HL-60/S4 (cell line): ENCODE measurements around the gene SLC13A2.
"Not testable (repeated sequence)": the region's sequence is repeated elsewhere in the genome, so short reads cannot be mapped to it uniquely, and the experiment has no call there.

Experiments used
- in situ Hi-C: fragments of 300-500 bp; cut with MboI; formaldehyde crosslinking; loops from 2 replicates; pipeline ENCODE4 v1.14.3; 2022; ENCODE audit warnings: low sequenced_read_pairs

Gene SLC13A2

GRCh38 chr17:28473542-28473941, at the start of gene SLC13A2:
TSS of gene SLC13A2 (plus strand) at chr17:28473644. CDS start at chr17:28473713, 69 bp downstream.
- in situ Hi-C loops, result no loop called here

GRCh38 chr17:28425206-28425605, 48.2 kb upstream of the SLC13A2 start:
- in situ Hi-C loops, result no loop called here

DNA sequence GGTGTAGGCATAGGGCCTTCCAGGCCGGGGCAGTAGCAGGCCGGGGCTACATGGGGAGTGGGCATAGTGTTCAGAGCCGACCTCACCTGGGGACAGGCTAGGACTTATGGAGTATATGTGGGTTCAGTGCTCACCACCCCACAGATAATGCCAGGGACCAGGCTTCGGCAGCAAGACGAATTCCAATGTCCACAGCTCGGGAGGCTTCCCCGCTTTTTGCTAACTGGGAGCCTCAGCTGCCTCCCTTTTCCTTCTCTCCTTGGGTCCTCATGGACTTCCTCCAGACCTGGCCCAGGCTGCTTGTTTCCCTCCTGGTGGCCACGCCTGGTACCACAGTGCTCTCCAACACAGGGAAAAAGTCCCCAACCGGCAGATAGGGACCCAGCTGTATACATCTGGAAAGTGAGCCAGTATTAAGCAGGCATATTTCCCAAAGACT, 47.3 kb upstream of the SLC13A2 start:
- in situ Hi-C loops, result no loop called here

GRCh38 chr17:28427371-28427770, 46.1 kb upstream of the SLC13A2 start:
- in situ Hi-C loops, result no loop called here

DNA sequence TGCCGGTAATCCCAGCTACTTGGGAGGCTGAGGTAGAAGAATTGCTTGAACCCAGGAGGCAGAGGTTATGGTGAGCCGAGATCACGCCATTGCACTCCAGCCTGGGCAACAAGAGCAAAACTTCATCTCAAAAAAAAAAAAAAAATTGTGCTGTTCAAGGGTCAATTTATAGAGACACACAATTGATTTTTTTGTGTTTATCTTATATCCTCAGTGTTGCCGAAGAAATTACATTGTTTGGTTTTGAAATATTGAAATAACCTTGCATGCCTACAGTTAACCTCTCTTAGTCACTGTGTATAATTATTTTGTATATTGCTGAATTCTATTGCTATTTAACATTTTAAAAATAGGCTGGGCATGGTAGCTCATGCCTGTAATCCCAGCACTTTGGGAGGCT, 45.5 kb upstream of the SLC13A2 start:
- in situ Hi-C loops, result not testable (repeated sequence)

DNA sequence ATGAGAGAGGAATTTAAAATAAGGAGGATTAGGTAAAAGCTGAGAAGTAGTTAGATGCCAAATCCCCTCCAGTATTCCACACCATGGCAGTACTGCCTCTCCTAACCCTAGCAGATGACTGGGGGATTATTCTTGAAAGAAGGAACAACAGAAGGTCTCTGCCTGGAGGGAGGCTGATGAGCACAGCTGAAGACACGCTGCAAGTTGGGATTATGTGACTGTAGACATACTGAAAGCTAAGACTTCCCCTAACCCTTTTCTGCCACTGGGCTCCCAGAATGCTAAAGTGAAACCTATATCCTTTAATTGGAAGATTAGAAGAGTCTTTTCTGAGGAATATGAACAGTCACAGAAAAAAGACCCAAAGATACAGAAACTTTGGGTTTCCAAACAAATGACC, 39.7 kb upstream of the SLC13A2 start:
- in situ Hi-C loops, result no loop called here

DNA sequence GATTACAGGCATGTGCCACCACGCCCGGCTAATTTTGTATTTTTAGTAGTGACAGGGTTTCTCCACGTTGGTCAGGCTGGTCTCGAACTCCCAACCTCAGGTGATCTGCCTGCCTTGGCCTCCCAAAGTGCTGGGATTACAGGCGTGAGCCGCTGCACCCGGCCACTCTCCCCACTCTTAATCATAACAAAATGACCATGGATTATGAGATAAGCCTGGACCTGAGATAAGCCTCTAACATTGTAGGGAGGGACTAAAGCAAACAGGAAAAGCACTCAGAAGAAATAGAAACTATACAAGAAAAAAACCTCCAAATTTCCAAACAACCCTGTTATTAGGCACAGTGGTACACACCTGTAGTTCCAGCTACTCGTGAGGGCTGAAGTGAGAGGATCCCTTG, 39.1 kb upstream of the SLC13A2 start:
- in situ Hi-C loops, result not testable (repeated sequence)

- in situ Hi-C loops, result no loop called here
Observed at GRCh38 chr17:28443901-28444638, 29.4 kb upstream of the SLC13A2 start.

- in situ Hi-C loops, result no loop called here
Observed at GRCh38 chr17:28446716-28447395, 26.6 kb upstream of the SLC13A2 start.

- in situ Hi-C loops, result no loop called here
Observed at GRCh38 chr17:28447396-28447760, 26.1 kb upstream of the SLC13A2 start.

GRCh38 chr17:28449859-28450258, 23.6 kb upstream of the SLC13A2 start:
- in situ Hi-C loops, result no loop called here

GRCh38 chr17:28457890-28458289, 15.6 kb upstream of the SLC13A2 start:
- in situ Hi-C loops, result no loop called here

DNA sequence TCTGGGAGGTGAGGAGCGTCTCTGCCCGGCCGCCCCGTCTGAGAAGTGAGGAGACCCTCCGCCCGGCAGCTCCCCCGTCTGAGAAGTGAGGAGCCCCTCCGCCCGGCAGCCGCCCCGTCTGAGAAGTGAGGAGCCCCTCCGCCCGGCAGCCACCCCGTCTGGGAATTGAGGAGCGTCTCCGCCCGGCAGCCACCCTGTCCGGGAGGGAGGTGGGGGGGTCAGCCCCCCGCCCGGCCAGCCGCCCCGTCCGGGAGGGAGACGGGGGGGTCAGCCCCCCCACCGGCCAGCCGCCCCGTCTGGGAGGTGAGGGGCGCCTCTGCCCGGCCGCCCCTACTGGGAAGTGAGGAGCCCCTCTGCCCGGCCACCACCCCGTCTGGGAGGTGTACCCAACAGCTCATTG, 14.6 kb upstream of the SLC13A2 start:
- in situ Hi-C loops, result not testable (repeated sequence)

DNA sequence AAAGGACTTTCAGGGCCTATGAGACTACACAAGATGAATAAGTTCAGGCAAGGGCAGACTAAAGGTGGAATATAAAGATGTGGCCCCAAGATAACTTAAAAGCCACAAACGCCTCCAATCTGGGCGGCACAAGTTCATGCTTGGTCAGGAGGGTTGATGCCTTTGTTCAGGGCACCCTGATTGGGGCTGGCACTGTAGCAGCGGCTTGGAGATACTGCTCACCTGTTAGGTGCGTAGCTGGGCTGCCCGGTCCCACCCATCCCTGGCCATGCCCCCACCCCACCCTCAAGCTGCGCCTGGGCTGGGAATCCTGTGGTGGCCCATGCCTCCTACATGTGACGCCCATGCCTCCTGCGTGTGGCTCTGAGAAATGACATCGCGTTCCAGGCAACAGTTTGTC, 12.5 kb upstream of the SLC13A2 start:
- in situ Hi-C loops, result no loop called here

GRCh38 chr17:28466001-28466400, 7.4 kb upstream of the SLC13A2 start:
- in situ Hi-C loops, result no loop called here

- in situ Hi-C loops, result no loop called here
Observed at GRCh38 chr17:28466521-28467048, 6.9 kb upstream of the SLC13A2 start.

- in situ Hi-C loops, result no loop called here
Observed at GRCh38 chr17:28467456-28468025, 5.9 kb upstream of the SLC13A2 start.

- in situ Hi-C loops, result not testable (repeated sequence)
Observed at GRCh38 chr17:28468033-28468735, 5.3 kb upstream of the SLC13A2 start.

DNA sequence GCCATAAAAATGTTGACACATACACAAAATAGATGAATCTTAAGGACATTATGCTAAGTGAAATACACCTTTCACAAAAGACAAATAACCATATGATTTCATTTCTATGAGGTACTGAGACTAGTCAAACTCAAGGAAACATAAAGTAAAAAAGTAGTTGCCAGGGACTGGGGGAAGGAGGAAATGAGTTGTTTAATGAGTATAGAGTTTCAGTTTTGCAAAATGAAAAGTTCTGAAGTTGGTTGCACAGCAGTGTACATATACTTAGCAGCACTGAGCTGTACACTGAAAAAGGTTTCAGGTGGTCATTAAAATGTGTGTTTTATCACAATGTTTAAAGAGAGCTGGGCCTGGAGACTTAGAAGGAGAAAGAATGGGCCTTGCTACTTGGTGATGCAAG, 4.7 kb upstream of the SLC13A2 start:
- in situ Hi-C loops, result no loop called here

DNA sequence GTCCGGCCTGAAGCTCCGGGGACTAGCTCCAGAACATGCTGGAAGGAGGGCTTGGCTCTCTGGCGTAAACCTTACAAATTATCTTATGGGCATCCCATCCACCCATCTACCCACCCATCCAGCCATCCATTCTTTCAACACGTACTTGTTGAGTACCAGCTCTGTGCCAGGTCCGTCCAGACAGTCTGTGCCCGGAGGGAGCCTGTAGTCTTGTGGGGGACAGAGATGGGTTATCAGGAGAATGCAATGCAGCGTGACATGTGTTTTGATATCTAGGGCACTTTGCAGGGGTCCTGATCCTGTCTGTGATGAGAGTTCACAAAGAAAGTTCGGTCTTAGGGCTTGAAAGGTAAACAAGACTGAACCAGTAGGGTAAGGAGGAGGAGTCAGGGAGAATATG, 4.1 kb upstream of the SLC13A2 start:
- in situ Hi-C loops, result no loop called here

- in situ Hi-C loops, result no loop called here
Observed at GRCh38 chr17:28470266-28470913, 3.1 kb upstream of the SLC13A2 start.
